ENCODE measurements around the gene STAG2.
A peak's percentile ranks its signal among the peaks of the same experiment; 100 is the strongest.

Gene STAG2

DNA sequence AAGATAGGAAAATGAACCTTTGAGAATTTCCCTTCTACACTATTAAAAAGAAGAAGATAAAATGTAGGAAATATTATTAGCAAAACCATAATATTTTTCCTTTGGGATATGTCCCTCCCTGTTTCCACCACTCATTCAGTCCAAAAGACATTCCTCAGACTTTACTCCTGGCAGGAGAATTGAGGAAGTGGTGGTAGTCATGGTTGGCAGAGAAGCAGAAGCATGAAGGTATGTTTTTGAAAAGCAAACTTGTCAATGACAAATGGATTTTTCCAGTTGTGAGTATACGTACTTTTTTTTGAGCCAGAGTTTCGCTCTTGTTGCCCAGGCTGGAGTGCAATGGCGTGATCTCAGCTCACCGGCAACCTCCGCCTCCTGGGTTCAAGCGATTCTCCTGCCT lies 13.7 kb downstream of the STAG2 start:
- no peak for DNase-seq (ENCODE audit: low read depth)

DNA sequence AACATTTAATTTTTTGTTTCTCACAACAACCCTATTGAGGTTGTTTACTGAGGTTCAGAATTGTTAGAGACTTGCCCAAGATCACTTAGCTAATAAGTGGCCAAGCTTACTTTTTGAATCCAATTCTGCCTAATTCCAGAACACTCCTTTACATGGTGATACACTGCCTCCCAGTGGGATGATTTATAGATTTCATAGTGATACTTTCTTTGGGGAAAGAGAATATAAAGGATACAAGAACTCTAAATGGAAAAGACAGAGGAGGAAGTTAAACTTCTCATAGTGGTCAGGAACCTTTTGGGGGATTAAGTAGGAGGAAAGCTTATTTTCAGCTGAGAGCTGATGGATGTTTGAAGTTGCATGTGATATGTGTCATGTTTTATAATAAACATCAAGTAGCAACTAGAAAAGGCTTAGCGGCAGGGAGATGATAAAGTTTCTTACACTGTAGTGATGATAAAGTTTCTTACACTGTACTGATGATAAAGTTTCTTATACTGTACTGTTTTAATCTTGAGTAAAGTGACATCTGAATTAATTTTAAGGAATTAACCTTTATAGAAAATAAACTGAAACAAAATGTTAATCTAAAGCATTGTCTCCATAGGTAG lies 15.3 kb downstream of the STAG2 start:
- DNase-seq (ENCODE audit: low read depth), result no peak

DNA sequence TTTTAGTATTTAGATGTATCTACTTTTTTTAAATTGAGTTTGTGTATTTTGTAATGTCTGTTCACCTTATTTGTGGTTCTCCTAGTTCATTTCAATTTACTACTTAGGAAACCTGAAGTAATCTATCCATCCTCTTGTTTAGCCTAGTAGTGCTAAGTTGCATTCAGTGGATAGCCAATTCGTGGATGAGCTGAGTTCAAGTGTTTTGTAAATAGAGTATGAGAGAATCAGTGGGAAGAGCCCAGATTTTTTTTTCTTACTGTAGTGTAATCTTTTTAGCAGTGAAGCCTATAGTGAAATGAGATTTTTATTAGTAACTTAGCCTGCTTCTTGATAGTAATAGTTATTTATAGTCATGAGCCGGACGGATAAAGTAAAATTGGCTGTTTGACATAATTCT lies 21.7 kb downstream of the STAG2 start:
- DNase-seq (ENCODE audit: low read depth), result no peak

DNA sequence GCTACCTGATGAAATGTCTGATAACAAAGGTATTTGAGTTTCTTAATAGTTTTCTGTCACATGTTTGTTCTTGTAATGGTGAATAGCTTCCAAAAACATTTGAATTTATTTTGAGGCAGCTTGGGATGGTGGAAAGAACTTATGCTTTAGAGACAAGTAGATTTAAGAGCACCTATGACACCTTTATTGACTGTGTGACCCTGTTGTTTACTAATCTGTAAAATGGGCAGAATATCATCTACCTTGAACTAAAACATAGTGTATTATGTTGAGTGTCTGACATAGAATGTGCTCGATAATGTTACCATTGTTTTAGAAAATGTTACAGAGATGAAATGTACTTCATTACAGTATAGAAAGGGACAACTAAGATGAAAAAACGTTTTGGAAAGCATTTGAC lies 24.9 kb downstream of the STAG2 start:
- DNase-seq (ENCODE audit: low read depth), result no peak

DNA sequence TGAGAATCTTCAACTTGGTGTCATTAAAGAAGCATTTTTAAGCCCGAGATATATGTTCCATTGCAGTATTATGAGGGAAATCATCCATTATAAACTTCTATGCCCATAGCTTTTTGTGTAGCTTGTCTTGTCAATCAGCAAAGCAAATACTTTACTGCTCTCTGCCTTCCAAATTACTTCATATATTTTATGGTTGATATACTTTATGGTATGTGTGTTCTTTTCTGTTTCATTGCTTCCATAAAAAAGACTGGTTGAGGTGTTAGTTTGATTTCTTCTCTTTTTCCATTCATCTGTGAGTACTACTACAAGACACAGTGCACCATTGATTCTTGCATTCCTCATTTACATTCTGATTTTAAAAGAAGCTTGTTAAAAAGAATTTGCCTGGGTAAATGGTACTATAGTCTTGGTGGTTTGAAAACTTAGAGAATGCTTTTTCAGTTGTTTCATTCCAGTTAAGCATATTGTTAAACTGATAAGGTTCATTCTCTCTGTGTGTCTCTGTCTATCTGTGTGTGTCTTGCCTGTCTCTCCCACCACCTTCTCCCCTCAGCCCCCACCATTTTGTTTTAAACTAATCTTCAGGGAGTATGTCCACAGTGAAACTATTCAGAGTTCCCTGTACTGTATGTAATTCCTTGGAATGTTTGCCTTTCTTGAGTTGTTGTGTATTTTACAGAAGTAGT lies 27.1 kb downstream of the STAG2 start:
- no peak for DNase-seq (ENCODE audit: low read depth)

DNA sequence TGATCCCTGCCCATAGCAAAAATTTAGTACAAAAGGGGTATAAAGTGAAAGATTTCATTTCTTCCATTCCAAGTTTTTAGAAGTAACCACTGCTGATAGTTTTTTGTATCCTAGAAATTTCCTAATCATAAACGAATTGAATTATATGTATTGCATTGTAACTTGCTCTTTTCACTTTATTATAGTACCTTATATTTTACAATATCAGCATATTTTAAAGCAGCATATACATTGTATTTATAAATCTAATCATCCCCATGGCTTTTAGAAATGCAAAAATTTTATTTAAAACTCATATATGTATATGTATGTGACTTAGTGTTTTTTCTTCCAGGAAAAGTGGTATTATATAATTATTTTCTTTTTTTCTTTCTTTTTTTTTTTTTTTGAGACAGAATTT lies 27.7 kb downstream of the STAG2 start:
- no peak for DNase-seq (ENCODE audit: low read depth)

DNA sequence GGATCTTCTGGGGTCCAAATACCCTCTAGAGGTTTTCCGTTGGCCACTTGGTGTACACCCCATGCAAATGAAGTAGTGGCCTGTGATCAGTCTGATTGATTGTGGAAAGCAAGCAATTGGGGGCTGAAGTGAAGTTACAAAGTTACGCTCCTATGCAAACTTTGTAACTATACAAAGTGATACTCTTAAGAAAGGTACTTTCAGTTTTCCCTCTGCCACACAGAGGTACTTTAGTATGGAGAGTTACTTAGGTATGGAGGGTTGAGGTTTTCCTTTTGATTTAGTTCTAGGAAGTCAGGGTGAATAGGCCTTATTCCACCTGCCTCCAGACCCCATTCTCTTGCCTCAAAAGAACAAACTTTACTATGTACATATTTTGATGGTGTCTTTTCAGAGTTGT lies 28.7 kb downstream of the STAG2 start:
- DNase-seq (ENCODE audit: low read depth), result no peak

DNA sequence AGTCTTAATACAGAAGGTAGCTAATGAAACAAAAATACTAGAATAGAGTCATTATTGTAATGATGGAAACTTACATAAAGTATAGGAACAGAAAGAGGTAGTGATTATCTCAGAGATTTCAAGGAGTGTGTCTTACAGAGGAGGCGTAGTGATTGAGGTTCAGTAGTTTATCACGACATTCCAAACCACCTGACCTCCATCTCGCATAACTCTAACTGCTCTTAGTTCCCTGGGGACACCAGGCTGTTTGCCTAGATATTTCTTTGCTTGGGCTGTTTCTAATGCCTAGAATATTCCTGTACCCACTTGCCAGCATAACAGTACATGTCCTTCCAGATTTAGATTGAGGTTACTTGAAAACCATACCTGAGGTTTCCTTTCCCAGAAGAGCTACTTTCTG lies 29.1 kb downstream of the STAG2 start:
- no peak for DNase-seq (ENCODE audit: low read depth)

DNA sequence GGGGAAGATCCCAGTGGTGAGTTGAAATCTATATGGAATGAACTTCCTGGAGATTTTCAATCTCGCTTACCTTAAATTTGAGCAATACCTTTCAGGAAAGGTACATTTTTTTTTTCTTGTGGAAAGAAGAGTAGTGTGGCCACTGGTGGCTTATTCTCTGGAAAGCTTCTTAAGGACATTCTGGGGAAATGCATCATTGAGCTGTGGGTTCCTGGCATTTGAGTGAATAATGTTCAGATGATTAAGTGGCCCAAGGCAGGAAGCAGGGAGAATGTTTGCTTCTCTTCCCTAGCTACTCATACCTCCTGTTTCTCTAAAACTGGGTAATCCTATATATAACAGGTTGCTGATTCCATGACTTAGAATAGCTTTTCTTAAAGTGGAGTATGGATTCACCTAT lies 31.8 kb downstream of the STAG2 start:
- peak; percentile 29 for DNase-seq (ENCODE audit: low read depth)

DNA sequence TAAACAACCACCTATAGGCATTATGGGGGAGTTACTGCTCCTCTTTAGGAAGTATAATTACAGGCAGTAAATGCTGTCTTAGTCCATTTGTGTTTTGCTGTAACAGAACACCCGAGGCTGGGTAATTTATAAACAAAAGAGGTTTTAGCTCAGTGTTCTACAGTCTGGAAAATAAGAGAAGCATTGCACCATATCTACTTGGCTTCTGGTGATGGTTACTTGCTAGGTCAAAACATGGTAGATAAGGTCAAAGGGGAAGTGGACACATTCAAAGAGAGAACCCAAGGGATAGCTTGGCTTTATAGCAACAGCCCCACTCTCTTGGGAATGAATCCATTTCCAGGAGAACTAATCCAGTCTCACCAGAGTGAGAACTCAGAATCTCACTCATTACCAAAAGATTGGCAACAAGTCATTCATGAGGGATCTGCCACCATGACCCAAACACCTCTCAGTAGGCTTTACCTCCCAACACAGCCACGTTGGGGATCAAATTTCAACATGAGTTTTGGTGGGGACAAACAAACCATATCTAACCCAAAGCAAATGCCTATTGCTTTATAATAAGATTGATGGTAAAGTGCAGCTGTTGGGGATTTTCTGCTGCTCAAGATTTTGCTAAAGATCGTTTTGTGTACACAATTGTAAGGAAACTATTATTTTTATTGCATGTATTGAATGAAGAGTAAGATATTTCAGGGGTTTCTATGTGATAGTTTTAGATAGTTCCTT lies 32.6 kb downstream of the STAG2 start:
- DNase-seq (ENCODE audit: low read depth), result no peak

DNA sequence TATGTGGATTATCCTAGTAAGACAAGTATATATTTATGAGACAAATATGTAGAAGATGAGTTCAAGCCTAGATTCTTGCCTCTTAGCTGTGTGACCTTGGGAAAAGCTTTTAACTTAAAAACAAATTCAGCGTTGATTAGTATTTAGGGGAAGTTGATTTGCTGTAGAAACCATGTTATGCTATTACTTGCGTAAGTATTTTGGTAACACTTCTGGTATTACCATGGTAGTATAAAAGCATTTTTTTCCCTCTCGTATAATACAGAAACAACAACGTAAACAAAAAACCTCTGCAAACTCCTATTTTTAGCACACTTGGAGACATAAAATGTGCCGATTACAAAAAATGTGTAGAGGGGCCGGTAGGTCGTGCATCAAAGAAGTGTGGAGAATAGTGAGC lies 33.2 kb downstream of the STAG2 start:
- no peak for DNase-seq (ENCODE audit: low read depth)

DNA sequence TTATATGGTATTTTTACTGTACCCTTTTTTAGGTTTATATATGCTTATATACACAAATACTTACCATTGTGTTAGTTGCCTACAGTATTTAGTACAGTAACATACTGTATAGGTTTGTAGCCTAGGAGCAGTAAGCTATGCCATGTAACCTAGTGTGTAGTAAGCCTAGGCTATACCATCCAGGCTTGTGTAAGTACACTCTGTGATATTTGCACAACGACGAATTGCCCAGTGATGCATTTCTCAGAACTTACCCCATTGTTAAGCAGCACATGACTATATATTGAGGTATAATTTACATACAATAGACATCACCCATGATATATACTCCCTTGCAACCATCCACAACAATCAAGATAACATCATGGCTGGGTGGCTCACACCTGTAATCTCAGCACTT lies 40.1 kb downstream of the STAG2 start:
- no peak for DNase-seq (ENCODE audit: low read depth)

DNA sequence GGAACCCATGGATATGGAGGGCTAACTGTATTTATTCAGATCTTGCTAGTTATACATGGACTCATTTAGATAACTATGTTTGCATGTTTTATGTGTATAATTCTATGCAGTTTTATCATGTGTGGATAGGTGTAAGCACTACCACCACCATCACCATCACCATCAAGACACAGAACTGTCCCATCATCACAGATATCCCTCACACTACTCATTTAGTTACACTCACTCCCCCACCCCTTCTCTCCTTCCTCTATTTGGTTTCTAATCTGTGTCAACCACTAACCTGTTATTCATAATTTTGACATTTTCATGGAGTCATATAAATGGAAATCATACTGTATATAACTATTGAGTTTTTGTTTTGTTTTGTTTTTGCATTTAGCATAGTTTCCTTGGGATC lies 43.7 kb downstream of the STAG2 start:
- no peak for DNase-seq (ENCODE audit: low read depth)

DNA sequence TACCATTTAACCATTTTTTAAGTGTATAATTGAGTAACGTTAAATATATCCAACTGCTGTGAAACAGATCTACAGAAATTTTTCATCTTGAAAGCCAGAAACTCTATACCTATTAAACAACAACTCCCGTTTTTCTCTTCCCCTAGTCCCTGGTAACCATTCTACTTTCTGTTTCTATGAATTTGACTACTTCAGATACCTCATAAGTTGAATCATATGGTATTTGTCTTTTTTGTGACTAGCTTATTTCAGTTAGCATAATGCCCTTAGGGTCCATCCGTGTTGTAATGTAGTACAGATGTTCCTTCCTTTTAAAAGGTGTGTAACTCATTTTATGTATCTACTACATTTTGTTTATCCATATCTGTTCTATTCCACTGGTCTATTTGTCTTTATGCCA lies 48.7 kb downstream of the STAG2 start:
- no peak for DNase-seq (ENCODE audit: low read depth)

DNA sequence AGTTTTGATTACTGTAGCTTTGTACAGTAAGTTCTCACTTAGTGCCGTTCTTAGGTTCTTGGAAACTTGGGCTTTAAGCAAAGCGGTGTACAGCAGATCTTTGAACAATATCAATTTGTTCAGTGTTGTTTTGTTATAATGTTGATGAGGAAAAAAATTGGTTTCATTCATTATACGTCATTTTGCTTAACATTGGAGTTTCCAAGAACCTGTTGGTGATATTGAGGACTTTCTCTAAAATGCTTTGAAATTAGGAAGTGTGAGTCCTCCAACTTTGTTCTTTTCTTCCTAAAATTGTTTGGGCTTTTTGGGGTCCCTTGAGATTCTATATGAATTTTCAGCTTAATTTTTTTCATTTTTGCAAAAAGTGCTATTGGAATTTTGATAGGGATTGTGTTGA lies 49.1 kb downstream of the STAG2 start:
- no peak for DNase-seq (ENCODE audit: low read depth)

DNA sequence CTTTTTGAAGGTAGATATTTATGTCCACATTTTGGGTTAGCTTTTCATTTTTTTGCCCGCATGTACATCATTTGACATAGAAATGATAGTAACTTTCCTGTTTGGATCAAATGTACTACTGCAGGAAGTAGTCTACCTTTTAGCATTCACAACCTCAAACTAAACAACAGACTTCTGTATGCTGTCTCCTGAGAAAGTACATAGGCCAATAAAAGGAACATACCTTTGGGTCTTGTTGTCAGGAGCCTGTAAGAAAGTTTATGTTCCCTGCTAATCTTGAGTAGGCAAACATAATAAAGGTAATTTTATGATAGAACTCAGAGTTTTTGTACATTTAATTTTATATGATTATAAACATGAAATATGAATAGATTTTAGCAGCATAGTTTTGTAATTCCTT lies 54.2 kb downstream of the STAG2 start:
- DNase-seq (ENCODE audit: low read depth), result no peak

DNA sequence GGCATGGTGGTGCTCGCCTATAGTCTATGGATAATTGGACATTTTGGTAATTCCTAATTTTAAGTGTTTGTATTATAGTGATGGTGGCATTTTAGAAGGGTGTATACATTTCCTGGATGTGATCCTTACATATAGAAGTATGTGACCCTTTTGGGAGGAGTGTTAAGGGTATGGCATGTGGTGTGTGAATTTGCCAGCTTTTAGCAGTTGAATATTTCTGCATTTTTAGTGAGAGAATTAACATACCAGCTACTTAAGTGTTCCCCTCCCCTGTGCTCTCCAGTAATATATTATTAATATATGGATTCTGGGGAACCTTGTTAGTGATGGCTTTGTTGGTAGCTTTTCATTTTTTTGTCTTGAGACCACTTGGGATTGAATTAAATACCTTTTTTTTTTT lies 55.3 kb downstream of the STAG2 start:
- DNase-seq (ENCODE audit: low read depth), result no peak

DNA sequence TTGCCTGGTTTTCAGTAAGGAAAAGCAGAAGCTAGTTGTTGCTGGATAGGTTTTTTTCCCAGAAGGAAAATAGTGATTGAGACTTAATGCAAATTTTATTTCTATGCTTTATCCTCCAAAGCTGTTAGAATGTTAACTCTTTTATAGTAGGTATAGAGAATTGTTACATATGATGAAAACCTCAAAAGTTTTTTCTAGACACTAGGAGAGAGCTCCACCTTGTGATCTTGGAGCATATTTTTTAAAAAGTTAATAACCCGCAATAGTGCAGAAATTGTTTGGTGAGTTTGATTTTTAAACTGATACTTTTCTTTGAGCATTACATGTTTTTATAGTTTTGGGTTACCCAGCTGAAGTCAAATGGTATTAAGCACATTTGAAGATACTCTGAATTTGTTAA lies 56.5 kb downstream of the STAG2 start:
- DNase-seq (ENCODE audit: low read depth), result no peak

DNA sequence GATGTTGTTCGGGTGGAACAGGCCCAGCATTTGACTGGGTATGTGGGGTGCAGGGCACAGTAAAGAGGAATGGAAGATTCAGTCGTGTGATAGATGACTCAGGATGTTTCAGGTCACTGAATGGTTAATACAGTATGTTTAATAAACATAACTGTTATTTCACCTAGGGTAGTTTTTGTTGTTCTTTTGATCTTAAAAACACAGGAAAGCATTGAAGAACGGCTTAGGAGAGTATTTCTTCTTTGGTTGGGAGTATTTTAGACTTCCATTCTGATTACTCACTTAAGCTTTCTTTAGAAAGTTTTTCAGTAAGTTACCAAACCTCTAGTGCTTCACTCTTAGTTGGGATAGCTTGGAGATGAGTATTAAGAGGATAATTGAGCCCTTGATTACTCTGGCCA lies 62.3 kb downstream of the STAG2 start:
- DNase-seq (ENCODE audit: low read depth), result no peak

DNA sequence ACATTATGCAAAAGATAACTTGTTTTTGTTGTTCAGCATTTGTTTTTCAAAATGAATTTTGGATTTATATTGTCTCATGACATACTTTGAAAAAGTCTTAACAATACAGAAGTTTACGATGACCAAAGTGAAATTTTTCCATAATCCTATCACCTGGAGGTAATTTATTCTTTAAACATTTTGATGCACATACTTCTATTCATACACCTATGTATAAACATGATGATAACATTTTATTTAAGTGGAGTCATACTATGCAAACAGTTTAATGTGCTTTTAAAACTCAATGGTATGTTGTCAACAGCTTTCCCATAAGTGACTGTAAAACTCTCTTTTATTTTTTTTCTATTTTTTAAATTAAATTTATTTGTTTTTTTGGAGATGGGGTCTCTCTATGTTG lies 65.0 kb downstream of the STAG2 start:
- DNase-seq (ENCODE audit: low read depth), result no peak

DNA sequence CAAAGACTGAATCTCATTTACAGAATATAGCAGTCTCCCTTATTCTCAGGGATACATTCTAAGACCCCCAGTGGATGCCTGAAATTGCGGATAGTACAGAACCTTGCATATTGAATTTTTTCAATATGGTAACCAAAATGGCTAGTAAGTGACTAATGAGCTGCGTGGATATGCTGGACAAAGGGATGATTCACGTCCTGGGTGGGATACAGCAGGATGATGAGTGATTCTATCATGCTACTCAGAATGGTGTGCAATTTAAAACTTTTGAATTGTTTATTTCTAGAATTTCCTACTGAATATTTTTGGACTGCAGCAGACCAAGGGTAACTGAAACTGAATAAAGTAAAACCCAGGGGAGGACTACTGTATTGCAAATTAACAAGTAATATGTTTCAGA lies 66.7 kb downstream of the STAG2 start:
- DNase-seq (ENCODE audit: low read depth), result no peak

DNA sequence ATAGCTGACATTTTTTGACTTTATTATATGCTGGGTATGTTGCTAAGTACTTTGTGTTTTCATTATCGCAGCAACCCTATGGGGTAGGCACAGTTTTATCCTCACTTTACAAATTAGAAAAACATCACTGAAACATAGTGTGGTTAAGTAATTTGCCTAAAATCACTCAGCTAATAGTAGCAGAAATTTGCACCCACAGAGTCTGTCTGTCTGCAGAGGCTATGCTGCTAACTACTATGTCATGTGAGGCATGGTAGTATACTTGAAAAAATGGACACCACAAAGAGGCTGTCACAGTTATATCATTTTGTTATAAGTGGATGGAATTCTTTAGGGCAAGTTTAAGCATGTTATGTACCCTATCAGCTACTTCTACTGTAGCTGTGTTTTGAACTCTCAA lies 69.0 kb downstream of the STAG2 start:
- no peak for DNase-seq (ENCODE audit: low read depth)

DNA sequence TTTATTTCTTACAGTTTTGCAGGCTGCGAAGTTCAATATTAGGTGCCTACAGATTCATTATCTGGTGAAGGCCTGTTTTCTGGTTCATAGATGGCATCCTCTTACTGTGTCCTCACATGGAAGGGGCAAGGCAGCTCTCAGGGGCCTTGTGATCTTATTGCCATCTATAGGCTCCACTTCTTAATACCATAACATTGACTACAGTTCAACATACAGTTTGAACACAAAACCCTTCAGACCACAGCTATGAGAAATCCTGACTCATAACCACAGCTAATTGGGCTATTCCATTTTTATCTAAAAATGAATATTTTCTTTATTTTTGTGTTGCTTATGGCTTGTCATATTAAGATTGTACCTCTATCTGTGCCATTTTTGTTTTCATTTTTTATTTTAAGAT lies 72.3 kb downstream of the STAG2 start:
- peak; percentile 38 for DNase-seq (ENCODE audit: low read depth)

DNA sequence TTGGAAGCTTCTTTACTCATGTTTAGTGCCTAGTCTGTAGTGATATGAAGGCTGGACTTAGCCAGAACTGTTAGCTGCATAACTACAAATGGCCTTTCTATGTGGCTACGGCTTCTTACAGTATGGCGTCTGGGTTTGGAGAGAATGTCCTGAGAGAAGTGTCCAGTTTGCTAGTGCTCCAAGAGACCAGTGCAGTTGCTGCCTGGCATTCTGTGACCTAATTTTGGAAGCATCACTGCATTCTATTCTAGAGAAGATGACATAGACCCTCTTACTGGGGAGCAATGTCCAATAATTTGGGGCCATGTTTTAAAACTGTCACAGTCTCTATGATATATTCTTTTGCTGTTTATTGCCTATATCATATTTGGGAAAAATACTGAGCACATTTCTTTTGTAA lies 74.2 kb downstream of the STAG2 start:
- DNase-seq (ENCODE audit: low read depth), result no peak
